Hepatocyte (in vitro differentiated cells): ENCODE measurements around the gene GALNT14. TPM values are rescaled to one million over a fixed set of nuclear protein-coding genes. Genes with fewer than 3 reads are reported as not detected.

Source experiments
- DNase-seq: peaks from one replicate; pipeline ENCODE4 v3.0.0-alpha.2; 2016; ENCODE audit warnings: low spot score
- H2AFZ ChIP-seq: fragments of 200-600 bp; sonication (generic); 2 replicates; pipeline ENCODE4 v1.6.0; 2016; ENCODE audit warnings: antibody characterized with exemption, mild to moderate bottlenecking
- H3K27ac ChIP-seq: fragments of 200-600 bp; sonication (generic); 2 replicates; pipeline ENCODE4 v1.5.1; 2016; ENCODE audit warnings: mild to moderate bottlenecking
- H3K27me3 ChIP-seq: fragments of 200-600 bp; sonication (generic); 2 replicates; pipeline ENCODE4 v1.6.1; 2016
- H3K36me3 ChIP-seq: fragments of 200-600 bp; sonication (generic); replicated peaks from 2 replicates; pipeline ENCODE4 v1.5.1; 2016; ENCODE audit warnings: low read depth; ENCODE audit not compliant: insufficient read depth
- H3K4me1 ChIP-seq: fragments of 200-600 bp; sonication (generic); 2 replicates; pipeline ENCODE4 v1.5.1; 2016; ENCODE audit warnings: mild to moderate bottlenecking, moderate library complexity; ENCODE audit not compliant: insufficient read depth
- H3K4me2 ChIP-seq: fragments of 200-600 bp; sonication (generic); 2 replicates; pipeline ENCODE4 v1.6.0; 2016
- H3K4me3 ChIP-seq: fragments of 200-600 bp; sonication (generic); 2 replicates; pipeline ENCODE4 v1.5.1; 2016; ENCODE audit warnings: mild to moderate bottlenecking
- H3K79me2 ChIP-seq: fragments of 200-600 bp; sonication (generic); 2 replicates; pipeline ENCODE4 v1.6.0; 2017; ENCODE audit warnings: mild to moderate bottlenecking
- H3K9me2 ChIP-seq: fragments of 200-600 bp; sonication (generic); replicated peaks from 2 replicates; pipeline ENCODE4 v1.6.0; 2017; ENCODE audit warnings: mild to moderate bottlenecking; ENCODE audit not compliant: insufficient read depth
- H3K9me3 ChIP-seq: fragments of 200-600 bp; sonication (generic); 2 replicates; pipeline ENCODE4 v1.5.1; 2016; ENCODE audit warnings: low read depth, mild to moderate bottlenecking
- H4K20me1 ChIP-seq: fragments of 200-600 bp; sonication (generic); 2 replicates; pipeline ENCODE4 v1.6.0; 2016; ENCODE audit warnings: mild to moderate bottlenecking; ENCODE audit not compliant: insufficient read depth, poor library complexity, severe bottlenecking
- EZH2 ChIP-seq: fragments of 200-600 bp; sonication (generic); IDR thresholded peaks from 2 replicates; pipeline ENCODE4 v1.6.1; 2016; ENCODE audit warnings: antibody characterized with exemption, mild to moderate bottlenecking, borderline replicate concordance
- EZH2phosphoT487 ChIP-seq: fragments of 200-600 bp; sonication (generic); IDR thresholded peaks from one replicate; pipeline ENCODE4 v1.6.1; 2018; ENCODE audit warnings: antibody characterized with exemption, mild to moderate bottlenecking, low read depth, moderate library complexity; ENCODE audit not compliant: unreplicated experiment, severe bottlenecking
- WGBS: methylation state at CpG from one replicate; pipeline ENCODE4 v1.1.6; 2016; ENCODE audit warnings: low lambda C conversion rate; ENCODE audit errors: missing lambda C conversion rate; 5-methylcytosine and 5-hydroxymethylcytosine counted together
- polyA plus RNA-seq: library from polyadenylated mRNA; unstranded; fragments of >200 nt; fragmentation: Nextera tagmentation; extraction: Ambion mirVana; gene quantifications from 2 replicates; pipeline ENCODE4 v1.2.1, GENCODE V29; 2016
- total RNA-seq: library from RNA; depleted of rRNA; stranded (reverse); fragments of >200 nt; gene quantifications from 2 replicates; pipeline ENCODE4 v1.2.3, GENCODE V29; 2014
- TF ChIP-seq, protein P1 (sequence below): fragments of 200-600 bp; sonication (generic); IDR thresholded peaks from 2 replicates; pipeline ENCODE4 v1.5.1; 2016; ENCODE audit warnings: antibody characterized with exemption, mild to moderate bottlenecking; ENCODE audit not compliant: poor library complexity

The GALNT14 gene
- total and polyA plus RNA-seq, 2 experiments from 2014 or later: 2.2 to 2.9 TPM

- Histone ChIP-seq H3K79me2 (no peaks in the 10 kb centered on the region), H3K36me3 (no peaks in the 10 kb centered on the region), H3K27me3 (peaks cover 7% of the 10 kb centered on the region), H3K4me2 (no peak overlapping the region), H4K20me1 (no peaks in the 10 kb centered on the region), H3K4me3 (no peak overlapping the region), H3K9me2 (no peaks in the 10 kb centered on the region), H3K9me3 (peaks cover 11% of the 10 kb centered on the region), H3K27ac (no peak overlapping the region), H2AFZ (no peak overlapping the region), H3K4me1 (no peaks in the 10 kb centered on the region)
- no peak for DNase-seq
- TF ChIP-seq EZH2phosphoT487 (no peak), EZH2 (no peak)
- TF ChIP-seq, protein P1, sequence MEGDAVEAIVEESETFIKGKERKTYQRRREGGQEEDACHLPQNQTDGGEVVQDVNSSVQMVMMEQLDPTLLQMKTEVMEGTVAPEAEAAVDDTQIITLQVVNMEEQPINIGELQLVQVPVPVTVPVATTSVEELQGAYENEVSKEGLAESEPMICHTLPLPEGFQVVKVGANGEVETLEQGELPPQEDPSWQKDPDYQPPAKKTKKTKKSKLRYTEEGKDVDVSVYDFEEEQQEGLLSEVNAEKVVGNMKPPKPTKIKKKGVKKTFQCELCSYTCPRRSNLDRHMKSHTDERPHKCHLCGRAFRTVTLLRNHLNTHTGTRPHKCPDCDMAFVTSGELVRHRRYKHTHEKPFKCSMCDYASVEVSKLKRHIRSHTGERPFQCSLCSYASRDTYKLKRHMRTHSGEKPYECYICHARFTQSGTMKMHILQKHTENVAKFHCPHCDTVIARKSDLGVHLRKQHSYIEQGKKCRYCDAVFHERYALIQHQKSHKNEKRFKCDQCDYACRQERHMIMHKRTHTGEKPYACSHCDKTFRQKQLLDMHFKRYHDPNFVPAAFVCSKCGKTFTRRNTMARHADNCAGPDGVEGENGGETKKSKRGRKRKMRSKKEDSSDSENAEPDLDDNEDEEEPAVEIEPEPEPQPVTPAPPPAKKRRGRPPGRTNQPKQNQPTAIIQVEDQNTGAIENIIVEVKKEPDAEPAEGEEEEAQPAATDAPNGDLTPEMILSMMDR: no peak
- 98% methylated on average over 3 of the region's 3 CpGs for WGBS
Measured at GRCh38 chr2:31032475-31032874, 105.8 kb downstream of the GALNT14 start.

GRCh38 chr2:31031132-31031706, 107.0 kb downstream of the GALNT14 start:
- Histone ChIP-seq H4K20me1 (no peaks in the 10 kb centered on the region), H3K4me3 (no peak overlapping the region), H3K9me2 (no peaks in the 10 kb centered on the region), H3K4me1 (no peaks in the 10 kb centered on the region), H3K79me2 (no peaks in the 10 kb centered on the region), H3K36me3 (no peaks in the 10 kb centered on the region), H3K9me3 (no peaks in the 10 kb centered on the region), H3K27me3 (peaks cover 7% of the 10 kb centered on the region), H3K27ac (no peak overlapping the region), H3K4me2 (no peak overlapping the region), H2AFZ (no peak overlapping the region)
- TF ChIP-seq EZH2: no peak
- TF ChIP-seq, protein P1: no peak
- DNase-seq: no peak
- WGBS: 52% methylated on average over 1 of the region's 1 CpG

DNA sequence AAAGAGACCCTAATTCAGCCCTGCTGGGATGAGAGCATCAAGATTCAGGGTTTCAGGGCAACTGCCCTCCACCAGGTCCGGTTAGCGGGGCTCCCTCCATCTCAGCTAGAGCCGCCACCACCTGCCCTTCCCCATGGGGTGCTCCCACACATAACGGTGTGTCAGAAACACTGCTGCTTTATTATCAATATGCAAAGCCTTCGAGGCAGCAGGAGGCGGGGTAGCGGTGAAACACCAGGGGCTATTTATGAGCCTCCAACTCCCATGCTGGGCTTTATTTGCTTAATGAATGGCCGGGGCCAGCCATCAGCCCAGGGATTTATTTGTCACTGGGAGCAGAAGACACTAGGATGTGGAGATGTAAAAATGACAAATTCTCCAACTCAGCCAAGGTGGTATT, 109.8 kb downstream of the GALNT14 start:
- Histone ChIP-seq H3K27me3 (peaks cover 7% of the 10 kb centered on the region), H3K4me1 (no peaks in the 10 kb centered on the region), H3K36me3 (no peaks in the 10 kb centered on the region), H3K4me2 (no peak overlapping the region), H3K27ac (no peak overlapping the region), H4K20me1 (no peaks in the 10 kb centered on the region), H3K79me2 (no peaks in the 10 kb centered on the region), H3K4me3 (no peak overlapping the region), H2AFZ (no peak overlapping the region), H3K9me3 (no peaks in the 10 kb centered on the region), H3K9me2 (no peaks in the 10 kb centered on the region)
- 45% methylated on average over 8 of the region's 8 CpGs for WGBS
- DNase-seq: no peak
- TF ChIP-seq, protein P1: no peak
- TF ChIP-seq EZH2phosphoT487 (no peak), EZH2 (no peak)

DNA sequence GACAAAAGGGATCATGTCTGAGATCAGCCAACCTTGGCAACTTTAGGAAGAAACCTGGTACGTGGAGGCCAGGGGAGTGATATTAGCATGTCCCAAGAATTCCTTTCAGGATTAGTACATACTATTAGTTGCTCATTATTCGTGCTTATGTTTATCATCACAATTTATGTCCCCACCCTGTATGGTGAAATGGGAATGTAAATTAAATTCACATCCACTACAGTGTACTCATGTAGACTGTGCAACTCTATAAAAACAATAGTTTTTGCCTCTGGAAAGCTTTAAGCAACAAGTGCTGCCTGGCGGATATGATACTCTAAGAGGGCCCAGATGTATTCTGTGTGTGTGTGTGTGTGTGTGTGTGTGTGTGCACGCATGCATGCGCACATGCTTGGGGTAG, 110.7 kb downstream of the GALNT14 start:
- Histone ChIP-seq H3K27me3 (peaks cover 7% of the 10 kb centered on the region), H2AFZ (no peak overlapping the region), H3K27ac (no peak overlapping the region), H3K4me3 (no peak overlapping the region), H3K9me3 (no peaks in the 10 kb centered on the region), H3K9me2 (no peaks in the 10 kb centered on the region), H4K20me1 (no peaks in the 10 kb centered on the region), H3K79me2 (no peaks in the 10 kb centered on the region), H3K36me3 (no peaks in the 10 kb centered on the region), H3K4me2 (no peak overlapping the region), H3K4me1 (no peaks in the 10 kb centered on the region)
- 86% methylated on average over 5 of the region's 5 CpGs for WGBS
- DNase-seq: no peak
- no peak for TF ChIP-seq EZH2
- TF ChIP-seq, protein P1: no peak
- no peak for TF ChIP-seq EZH2phosphoT487
